GM23338 (cell line): ENCODE measurements around the gene MGAT5. TPM values are rescaled to one million over a fixed set of nuclear protein-coding genes. Genes with fewer than 3 reads are reported as not detected.

Experiments
- ATAC-seq: fragments of 200-7000 bp; cut with Tn5 transposase; 3 replicates; pipeline ENCODE4 v1.9.1; 2020
- DNase-seq: peaks from one replicate; pipeline ENCODE4 v3.0.0-alpha.2; 2015; ENCODE audit warnings: low spot score
- H2AFZ ChIP-seq: fragments of 200-600 bp; sonication (generic); 2 replicates; pipeline ENCODE4 v1.8.0; 2016; ENCODE audit warnings: antibody characterized with exemption, mild to moderate bottlenecking, moderate library complexity
- H3F3A ChIP-seq: fragments of 200-600 bp; sonication (generic); replicated peaks from 2 replicates; pipeline ENCODE4 v1.8.0; 2017; ENCODE audit warnings: antibody characterized with exemption, mixed run types, low read depth
- H3K27ac ChIP-seq: fragments of 200-600 bp; sonication (generic); 2 replicates; pipeline ENCODE4 v1.6.1; 2016; ENCODE audit warnings: low read depth
- H3K27me3 ChIP-seq: fragments of 200-600 bp; sonication (generic); 2 replicates; pipeline ENCODE4 v1.8.0; 2016; ENCODE audit warnings: mild to moderate bottlenecking, mixed run types, moderate library complexity; ENCODE audit not compliant: insufficient read depth
- H3K36me3 ChIP-seq: fragments of 200-600 bp; sonication (generic); 2 replicates; pipeline ENCODE4 v1.8.0; 2016; ENCODE audit warnings: mild to moderate bottlenecking; ENCODE audit not compliant: insufficient read depth
- H3K4me1 ChIP-seq: fragments of 200-600 bp; sonication (generic); 2 replicates; pipeline ENCODE4 v1.8.0; 2016; ENCODE audit warnings: mild to moderate bottlenecking, moderate library complexity; ENCODE audit not compliant: insufficient read depth
- H3K4me2 ChIP-seq: fragments of 200-600 bp; sonication (generic); 2 replicates; pipeline ENCODE4 v1.7.1; 2017; ENCODE audit warnings: mixed run types
- H3K4me3 ChIP-seq: fragments of 200-600 bp; sonication (generic); 2 replicates; pipeline ENCODE4 v1.6.1; 2016; ENCODE audit warnings: mixed run types
- H3K79me2 ChIP-seq: fragments of 200-600 bp; sonication (generic); replicated peaks from 2 replicates; pipeline ENCODE4 v1.8.0; 2017; ENCODE audit warnings: mild to moderate bottlenecking; ENCODE audit not compliant: insufficient read depth
- H3K9me2 ChIP-seq: fragments of 200-600 bp; sonication (generic); 2 replicates; pipeline ENCODE4 v1.8.0; 2017; ENCODE audit not compliant: insufficient read depth
- H4K20me1 ChIP-seq: fragments of 200-600 bp; sonication (generic); replicated peaks from 2 replicates; pipeline ENCODE4 v1.8.0; 2017; ENCODE audit warnings: mild to moderate bottlenecking; ENCODE audit not compliant: insufficient read depth
- H3K27ac Mint-ChIP-seq: 2 replicates; pipeline ENCODE4 v1.8.0; 2020; ENCODE audit warnings: inconsistent platforms, mild to moderate bottlenecking, moderate library complexity, mixed read lengths
- H3K27me3 Mint-ChIP-seq: 3 replicates; pipeline ENCODE4 v1.8.0; 2022; ENCODE audit warnings: low read depth, mild to moderate bottlenecking, moderate library complexity, mixed read lengths, inconsistent platforms; ENCODE audit not compliant: insufficient read depth, poor library complexity
- H3K36me3 Mint-ChIP-seq: 3 replicates; pipeline ENCODE4 v1.8.0; 2021; ENCODE audit warnings: low read depth, mild to moderate bottlenecking, inconsistent platforms, moderate library complexity, mixed read lengths
- H3K4me1 Mint-ChIP-seq: 3 replicates; pipeline ENCODE4 v1.8.0; 2020; ENCODE audit warnings: mild to moderate bottlenecking, inconsistent platforms, mixed read lengths
- H3K4me3 Mint-ChIP-seq: 3 replicates; pipeline ENCODE4 v1.8.0; 2021; ENCODE audit warnings: moderate library complexity, mild to moderate bottlenecking, inconsistent platforms, mixed read lengths
- H3K9me3 Mint-ChIP-seq: 3 replicates; pipeline ENCODE4 v1.8.0; 2020; ENCODE audit warnings: moderate library complexity, mild to moderate bottlenecking, inconsistent platforms, mixed read lengths
- CREB1 ChIP-seq: fragments of 250-450 bp; sonication (Bioruptor Pico); IDR thresholded peaks from 2 replicates; pipeline ENCODE4 v1.5.0; 2020; ENCODE audit warnings: low read depth, mild to moderate bottlenecking, moderate library complexity
- EZH2 ChIP-seq: fragments of 200-600 bp; sonication (generic); IDR thresholded peaks from one replicate; pipeline ENCODE4 v1.8.0; 2017; ENCODE audit warnings: antibody characterized with exemption, mild to moderate bottlenecking, low read depth; ENCODE audit not compliant: unreplicated experiment
- EZH2phosphoT487 ChIP-seq: fragments of 200-600 bp; sonication (generic); IDR thresholded peaks from one replicate; pipeline ENCODE4 v1.8.1; 2018; ENCODE audit warnings: antibody characterized with exemption; ENCODE audit not compliant: unreplicated experiment
- NANOG ChIP-seq: IDR thresholded peaks from 2 replicates; pipeline ENCODE4 v1.6.1; 2016; ENCODE audit warnings: antibody characterized with exemption, borderline replicate concordance
- POLR2AphosphoS5 ChIP-seq: IDR thresholded peaks from 2 replicates; pipeline ENCODE4 v1.6.1; 2016; ENCODE audit warnings: antibody characterized with exemption, low read depth
- REST ChIP-seq: IDR thresholded peaks from one replicate; pipeline ENCODE4 v1.6.1; 2018; ENCODE audit warnings: antibody characterized with exemption; ENCODE audit not compliant: unreplicated experiment
- ZNF114 ChIP-seq: fragments of 250-450 bp; sonication (Bioruptor Pico); IDR thresholded peaks from 2 replicates; pipeline ENCODE4 v1.5.0; 2020; ENCODE audit warnings: mild to moderate bottlenecking, moderate library complexity
- ZNF462 ChIP-seq: fragments of 250-450 bp; sonication (Bioruptor Pico); IDR thresholded peaks from 2 replicates; pipeline ENCODE4 v1.5.0; 2020; ENCODE audit warnings: mild to moderate bottlenecking, moderate library complexity
- polyA plus RNA-seq: library from polyadenylated mRNA; unstranded; fragments of >200 nt; fragmentation: Nextera tagmentation; extraction: Ambion mirVana; gene quantifications from 2 replicates; pipeline ENCODE4 v1.2.1, GENCODE V29; 2016
- total RNA-seq: library from RNA; depleted of rRNA; stranded (reverse); fragments of >200 nt; shearing (Covaris generic); gene quantifications from 2 replicates; pipeline ENCODE4 v1.2.3, GENCODE V29; 2014

Gene MGAT5
- total and polyA plus RNA-seq, 2 experiments from 2014 or later: 4.6 to 27.6 TPM

GRCh38 chr2:134499307-134499926, 245.5 kb downstream of the MGAT5 start:
- no peak overlapping the region for H3K4me3 Mint-ChIP-seq
- no peak overlapping the region for H3K27ac Mint-ChIP-seq
- H3K36me3 ChIP-seq: no peaks in the 10 kb centered on the region
- peaks cover 8% of the 10 kb centered on the region for H3K4me1 ChIP-seq
- no peaks in the 10 kb centered on the region for H3K79me2 ChIP-seq
- no peaks in the 10 kb centered on the region for H4K20me1 ChIP-seq
- no peaks in the 10 kb centered on the region for H3K9me3 Mint-ChIP-seq
- H3K4me1 Mint-ChIP-seq: peaks cover 11% of the 10 kb centered on the region
- no peak for TF ChIP-seq CREB1 (CRISPR knock-in tag)
- no peak for TF ChIP-seq ZNF462 (CRISPR knock-in tag)
- TF ChIP-seq EZH2: no peak
- TF ChIP-seq POLR2AphosphoS5: no peak
- TF ChIP-seq ZNF114: no peak
- TF ChIP-seq NANOG: no peak
- TF ChIP-seq EZH2phosphoT487: no peak
- TF ChIP-seq REST: no peak
- H3K27ac ChIP-seq: no peak overlapping the region
- peaks cover 4% of the 10 kb centered on the region; the same call in 1 of the 2 replicates for H3K9me2 ChIP-seq
- H3K4me3 ChIP-seq: no peak overlapping the region
- no peak overlapping the region for H2AFZ ChIP-seq
- ATAC-seq: peak; percentile 44
- no peak overlapping the region for H3K4me2 ChIP-seq
- no peaks in the 10 kb centered on the region for H3F3A ChIP-seq
- H3K27me3 Mint-ChIP-seq: peaks cover 7% of the 10 kb centered on the region
- H3K36me3 Mint-ChIP-seq: no peaks in the 10 kb centered on the region
- no peaks in the 10 kb centered on the region for H3K27me3 ChIP-seq
- DNase-seq: no peak
